Spleen (tissue), 7 donors: ENCODE data around the gene CHST15.

Source experiments
- CTCF ChIP-seq, 11 experiments: fragments of 200-600 bp in 7 of 11; fragments of 450-650 bp in 4 of 11; sonication (generic) in 4 of 11; IDR thresholded peaks in 8 of 11; conservative IDR thresholded peaks in 3 of 11; 1 replicate in 7 of 11; 2 replicates in 4 of 11; pipeline versions ENCODE4 v1.4.0 to v1.8.0; 2016 to 2021; ENCODE audit warnings: antibody characterized with exemption in 11 of 11, inconsistent platforms in 4 of 11, mild to moderate bottlenecking in 1 of 11
- POLR2A ChIP-seq, 3 donors: fragments of 450-650 bp; IDR thresholded peaks; one replicate each; pipeline ENCODE4 v1.5.1; 2017; ENCODE audit warnings: antibody characterized with exemption in 3 of 3, mild to moderate bottlenecking in 1 of 3
- POLR2AphosphoS5 ChIP-seq, 3 donors: sonication (generic); formaldehyde crosslinking; IDR thresholded peaks; one replicate each; pipeline ENCODE4 v1.5.1; 2017; ENCODE audit warnings: antibody characterized with exemption in 3 of 3
- donor health status: DM: no; HTN: no; CAD: no; lungs with moderate emphysema.
- donor health status: DM: no; HTN: no; CAD: no.
- donor health status: DM: no; HTN: no; CAD: no.

- no peak for TF ChIP-seq CTCF (IDR thresholded peaks at IDR 0.05 in 8 of 11, conservative IDR thresholded peaks at IDR 0.05 in 3 of 11)
- peak in 2 of 3 donors; percentile 46 to 69 for TF ChIP-seq POLR2AphosphoS5 (IDR thresholded peaks at IDR 0.05)
- TF ChIP-seq POLR2A (IDR thresholded peaks at IDR 0.05): no peak
Measured at GRCh38 chr10:124033887-124034218, 59.5 kb downstream of the CHST15 start.
